Mammary epithelial cell (primary cell): Measurements from ENCODE around the gene TMEM108.

Experiments used
- CTCF ChIP-seq, 2 donors: IDR thresholded peaks in 1 of 2; conservative IDR thresholded peaks in 1 of 2; 2 replicates each; pipeline ENCODE4 v1.5.1; 2011 to 2012; ENCODE audit warnings: inconsistent platforms in 2 of 2, low read length in 2 of 2, mild to moderate bottlenecking in 2 of 2, control low read depth in 1 of 2, low read depth in 1 of 2; ENCODE audit not compliant: insufficient read depth in 1 of 2; ENCODE audit errors: extremely low read depth in 1 of 2
- EZH2 ChIP-seq: IDR thresholded peaks from 2 replicates; pipeline ENCODE4 v1.6.1; 2012; ENCODE audit warnings: low read length, inconsistent platforms, borderline replicate concordance

GRCh38 chr3:133188996-133189395, 150.8 kb downstream of the TMEM108 start:
- TF ChIP-seq CTCF (conservative IDR thresholded peaks at IDR 0.05 in 1 of 2, IDR thresholded peaks at IDR 0.05 in 1 of 2; ENCODE audit: extremely low read depth in 1 of 2, insufficient read depth in 1 of 2, low read depth in 1 of 2, low read length in 2 of 2) (no peak), EZH2 (no peak)
